ENCODE data around the gene LARGE1.

DNA sequence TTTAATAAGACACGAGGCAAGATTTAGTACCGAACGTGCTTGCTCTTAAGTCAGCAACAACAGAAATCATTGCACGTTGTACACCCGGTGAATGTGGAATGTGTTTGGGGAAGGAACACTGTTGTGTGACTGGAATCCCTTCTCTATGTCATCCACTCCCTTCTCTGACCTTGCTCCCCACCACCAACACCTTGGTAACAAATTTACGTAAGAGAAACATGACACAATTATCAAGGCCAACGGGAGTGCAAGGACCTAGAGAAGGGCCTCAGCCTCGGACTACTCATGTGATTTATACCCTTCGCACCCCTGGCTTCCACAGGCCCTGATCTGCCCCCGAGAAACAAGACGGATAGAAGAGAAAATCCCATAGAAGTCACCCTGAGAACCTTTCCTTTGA is 236.2 kb downstream of the LARGE1 start:
- TF ChIP-seq, protein P1, sequence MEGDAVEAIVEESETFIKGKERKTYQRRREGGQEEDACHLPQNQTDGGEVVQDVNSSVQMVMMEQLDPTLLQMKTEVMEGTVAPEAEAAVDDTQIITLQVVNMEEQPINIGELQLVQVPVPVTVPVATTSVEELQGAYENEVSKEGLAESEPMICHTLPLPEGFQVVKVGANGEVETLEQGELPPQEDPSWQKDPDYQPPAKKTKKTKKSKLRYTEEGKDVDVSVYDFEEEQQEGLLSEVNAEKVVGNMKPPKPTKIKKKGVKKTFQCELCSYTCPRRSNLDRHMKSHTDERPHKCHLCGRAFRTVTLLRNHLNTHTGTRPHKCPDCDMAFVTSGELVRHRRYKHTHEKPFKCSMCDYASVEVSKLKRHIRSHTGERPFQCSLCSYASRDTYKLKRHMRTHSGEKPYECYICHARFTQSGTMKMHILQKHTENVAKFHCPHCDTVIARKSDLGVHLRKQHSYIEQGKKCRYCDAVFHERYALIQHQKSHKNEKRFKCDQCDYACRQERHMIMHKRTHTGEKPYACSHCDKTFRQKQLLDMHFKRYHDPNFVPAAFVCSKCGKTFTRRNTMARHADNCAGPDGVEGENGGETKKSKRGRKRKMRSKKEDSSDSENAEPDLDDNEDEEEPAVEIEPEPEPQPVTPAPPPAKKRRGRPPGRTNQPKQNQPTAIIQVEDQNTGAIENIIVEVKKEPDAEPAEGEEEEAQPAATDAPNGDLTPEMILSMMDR (conservative IDR thresholded peaks at IDR 0.05; ENCODE audit: low read depth, low read length): no peak
- TF ChIP-seq POLR2A (IDR thresholded peaks at IDR 0.05; ENCODE audit: low read depth, low read length) (no peak), BHLHE40 (IDR thresholded peaks at IDR 0.05; ENCODE audit: low read depth, low read length) (no peak), CEBPB (IDR thresholded peaks at IDR 0.05; ENCODE audit: low read depth, low read length) (no peak), RFX5 (IDR thresholded peaks at IDR 0.05; ENCODE audit: low read depth, low read length) (no peak), RCOR1 (IDR thresholded peaks at IDR 0.05; ENCODE audit: insufficient replicate concordance, low read length) (no peak), NFE2L2 (IDR thresholded peaks at IDR 0.05; ENCODE audit: low read depth, low read length) (no peak), RAD21 (IDR thresholded peaks at IDR 0.05; ENCODE audit: low read length) (no peak), MAZ (IDR thresholded peaks at IDR 0.05; ENCODE audit: borderline replicate concordance, low read depth, low read length) (no peak), MXI1 (IDR thresholded peaks at IDR 0.05; ENCODE audit: borderline replicate concordance, low read depth, low read length) (no peak), MAFK (IDR thresholded peaks at IDR 0.05; ENCODE audit: low read depth, low read length) (no peak), SMC3 (IDR thresholded peaks at IDR 0.05; ENCODE audit: low read depth, low read length) (no peak)
- TF ChIP-seq, protein P2, sequence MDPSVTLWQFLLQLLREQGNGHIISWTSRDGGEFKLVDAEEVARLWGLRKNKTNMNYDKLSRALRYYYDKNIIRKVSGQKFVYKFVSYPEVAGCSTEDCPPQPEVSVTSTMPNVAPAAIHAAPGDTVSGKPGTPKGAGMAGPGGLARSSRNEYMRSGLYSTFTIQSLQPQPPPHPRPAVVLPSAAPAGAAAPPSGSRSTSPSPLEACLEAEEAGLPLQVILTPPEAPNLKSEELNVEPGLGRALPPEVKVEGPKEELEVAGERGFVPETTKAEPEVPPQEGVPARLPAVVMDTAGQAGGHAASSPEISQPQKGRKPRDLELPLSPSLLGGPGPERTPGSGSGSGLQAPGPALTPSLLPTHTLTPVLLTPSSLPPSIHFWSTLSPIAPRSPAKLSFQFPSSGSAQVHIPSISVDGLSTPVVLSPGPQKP (IDR thresholded peaks at IDR 0.05; ENCODE audit: borderline replicate concordance, low read depth, low read length): no peak
- TF ChIP-seq, protein P3, sequence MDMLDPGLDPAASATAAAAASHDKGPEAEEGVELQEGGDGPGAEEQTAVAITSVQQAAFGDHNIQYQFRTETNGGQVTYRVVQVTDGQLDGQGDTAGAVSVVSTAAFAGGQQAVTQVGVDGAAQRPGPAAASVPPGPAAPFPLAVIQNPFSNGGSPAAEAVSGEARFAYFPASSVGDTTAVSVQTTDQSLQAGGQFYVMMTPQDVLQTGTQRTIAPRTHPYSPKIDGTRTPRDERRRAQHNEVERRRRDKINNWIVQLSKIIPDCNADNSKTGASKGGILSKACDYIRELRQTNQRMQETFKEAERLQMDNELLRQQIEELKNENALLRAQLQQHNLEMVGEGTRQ (IDR thresholded peaks at IDR 0.05; ENCODE audit: low read depth, low read length): no peak

Data from IMR-90 (cell line).